ENCODE data around the gene NAT10.

The NAT10 gene

DNA sequence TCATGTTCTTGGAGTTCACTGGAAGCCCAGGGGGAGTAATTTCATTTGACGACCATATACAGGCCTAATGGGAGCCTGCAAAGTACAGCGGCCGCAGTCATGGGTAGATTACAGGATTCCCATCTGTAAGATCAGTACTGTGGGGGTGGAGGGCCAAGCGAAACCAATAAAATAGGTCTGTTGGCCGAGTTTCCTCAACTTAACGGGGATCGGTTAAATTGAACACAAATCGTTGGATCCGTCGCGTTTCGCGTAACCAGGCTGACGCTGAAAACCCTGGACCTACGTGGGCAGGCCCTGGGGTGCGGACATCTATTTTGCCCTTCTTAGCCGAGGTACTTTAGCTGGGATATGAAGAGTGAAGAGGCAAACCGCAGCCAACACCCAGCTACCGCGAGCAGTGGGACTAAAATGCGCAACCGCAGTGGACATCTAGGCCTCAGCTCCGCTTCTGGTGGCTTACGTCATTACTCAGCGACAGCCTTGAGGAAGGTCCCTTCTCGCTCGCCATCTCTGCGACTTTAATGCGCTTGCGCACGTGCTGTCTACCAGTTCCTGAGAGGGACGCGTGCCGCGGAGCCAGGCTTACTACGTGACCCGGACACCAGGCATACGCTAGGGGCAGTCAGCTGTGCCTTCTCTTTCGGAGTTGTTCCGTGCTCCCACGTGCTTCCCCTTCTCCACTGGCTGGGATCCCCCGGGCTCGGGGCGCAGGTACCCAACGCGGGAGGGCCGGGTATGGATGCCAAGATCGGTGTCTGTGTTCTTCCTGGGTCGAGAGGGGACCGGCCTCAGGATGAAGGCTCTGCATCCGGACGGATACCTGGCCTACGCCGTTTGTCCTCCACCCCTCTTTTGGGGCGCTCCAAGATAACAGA is at the start of gene NAT10:
NAT10 (plus strand) TSS at position 551 of the 878 bp plus-strand sequence. CDS start 2,597 bp downstream, outside the sequence.
- peak; percentile 91 for ATAC-seq
- TF ChIP-seq, protein P1, sequence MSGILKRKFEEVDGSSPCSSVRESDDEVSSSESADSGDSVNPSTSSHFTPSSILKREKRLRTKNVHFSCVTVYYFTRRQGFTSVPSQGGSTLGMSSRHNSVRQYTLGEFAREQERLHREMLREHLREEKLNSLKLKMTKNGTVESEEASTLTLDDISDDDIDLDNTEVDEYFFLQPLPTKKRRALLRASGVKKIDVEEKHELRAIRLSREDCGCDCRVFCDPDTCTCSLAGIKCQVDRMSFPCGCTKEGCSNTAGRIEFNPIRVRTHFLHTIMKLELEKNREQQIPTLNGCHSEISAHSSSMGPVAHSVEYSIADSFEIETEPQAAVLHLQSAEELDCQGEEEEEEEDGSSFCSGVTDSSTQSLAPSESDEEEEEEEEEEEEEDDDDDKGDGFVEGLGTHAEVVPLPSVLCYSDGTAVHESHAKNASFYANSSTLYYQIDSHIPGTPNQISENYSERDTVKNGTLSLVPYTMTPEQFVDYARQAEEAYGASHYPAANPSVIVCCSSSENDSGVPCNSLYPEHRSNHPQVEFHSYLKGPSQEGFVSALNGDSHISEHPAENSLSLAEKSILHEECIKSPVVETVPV (CRISPR knock-in tag; IDR thresholded peaks at IDR 0.05) = peak; percentile 48; the same call in 1 of the 2 replicates
- TF ChIP-seq ZC3H10 (CRISPR knock-in tag; IDR thresholded peaks at IDR 0.05) = 0 out of 2 replicates have a peak, but pooled peaks have one; percentile 39
- TF ChIP-seq ZNF8 (CRISPR knock-in tag; IDR thresholded peaks at IDR 0.05) = peak; percentile 48; the same call in 1 of the 2 replicates
- TF ChIP-seq TOX (CRISPR knock-in tag; IDR thresholded peaks at IDR 0.05; ENCODE audit: borderline replicate concordance) = peak; percentile 54; the same call in 1 of the 2 replicates
- peak; percentile 78; the same call in 1 of the 2 replicates for TF ChIP-seq ZNF565 (CRISPR knock-in tag; conservative IDR thresholded peaks at IDR 0.05; ENCODE audit: low read depth)
- 0 out of 2 replicates have a peak, but pooled peaks have one; percentile 3 for TF ChIP-seq ARNTL (CRISPR knock-in tag; IDR thresholded peaks at IDR 0.05; ENCODE audit: borderline replicate concordance, low read depth)
- TF ChIP-seq, protein P2, sequence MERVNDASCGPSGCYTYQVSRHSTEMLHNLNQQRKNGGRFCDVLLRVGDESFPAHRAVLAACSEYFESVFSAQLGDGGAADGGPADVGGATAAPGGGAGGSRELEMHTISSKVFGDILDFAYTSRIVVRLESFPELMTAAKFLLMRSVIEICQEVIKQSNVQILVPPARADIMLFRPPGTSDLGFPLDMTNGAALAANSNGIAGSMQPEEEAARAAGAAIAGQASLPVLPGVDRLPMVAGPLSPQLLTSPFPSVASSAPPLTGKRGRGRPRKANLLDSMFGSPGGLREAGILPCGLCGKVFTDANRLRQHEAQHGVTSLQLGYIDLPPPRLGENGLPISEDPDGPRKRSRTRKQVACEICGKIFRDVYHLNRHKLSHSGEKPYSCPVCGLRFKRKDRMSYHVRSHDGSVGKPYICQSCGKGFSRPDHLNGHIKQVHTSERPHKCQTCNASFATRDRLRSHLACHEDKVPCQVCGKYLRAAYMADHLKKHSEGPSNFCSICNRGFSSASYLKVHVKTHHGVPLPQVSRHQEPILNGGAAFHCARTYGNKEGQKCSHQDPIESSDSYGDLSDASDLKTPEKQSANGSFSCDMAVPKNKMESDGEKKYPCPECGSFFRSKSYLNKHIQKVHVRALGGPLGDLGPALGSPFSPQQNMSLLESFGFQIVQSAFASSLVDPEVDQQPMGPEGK (CRISPR knock-in tag; IDR thresholded peaks at IDR 0.05; ENCODE audit: borderline replicate concordance) = peak; percentile 79
- no peak for TF ChIP-seq SNAI2 (CRISPR knock-in tag; IDR thresholded peaks at IDR 0.05)
- TF ChIP-seq RARB (CRISPR knock-in tag; IDR thresholded peaks at IDR 0.05) = 0 out of 2 replicates have a peak, but pooled peaks have one; percentile 12
- TF ChIP-seq BACH2 (CRISPR knock-in tag; IDR thresholded peaks at IDR 0.05; ENCODE audit: borderline replicate concordance) = no peak
- no peak for TF ChIP-seq OSR1 (CRISPR knock-in tag; IDR thresholded peaks at IDR 0.05)
- no peak; the same call in 1 of the 2 replicates for TF ChIP-seq ZNF70 (CRISPR knock-in tag; IDR thresholded peaks at IDR 0.05)
- peak; percentile 40 for TF ChIP-seq ZFP30 (CRISPR knock-in tag; IDR thresholded peaks at IDR 0.05)
- TF ChIP-seq ESRRG (CRISPR knock-in tag; IDR thresholded peaks at IDR 0.05) = no peak; the same call in 1 of the 2 replicates
- 0 out of 2 replicates have a peak, but pooled peaks have one; percentile 29 for TF ChIP-seq ZFP3 (CRISPR knock-in tag; IDR thresholded peaks at IDR 0.05)
- TF ChIP-seq PPARA (CRISPR knock-in tag; IDR thresholded peaks at IDR 0.05; ENCODE audit: borderline replicate concordance) = no peak
- no peak for TF ChIP-seq ISL1 (CRISPR knock-in tag; IDR thresholded peaks at IDR 0.05)
- peak; percentile 85 for TF ChIP-seq GLIS3 (CRISPR knock-in tag; IDR thresholded peaks at IDR 0.05)

DNA sequence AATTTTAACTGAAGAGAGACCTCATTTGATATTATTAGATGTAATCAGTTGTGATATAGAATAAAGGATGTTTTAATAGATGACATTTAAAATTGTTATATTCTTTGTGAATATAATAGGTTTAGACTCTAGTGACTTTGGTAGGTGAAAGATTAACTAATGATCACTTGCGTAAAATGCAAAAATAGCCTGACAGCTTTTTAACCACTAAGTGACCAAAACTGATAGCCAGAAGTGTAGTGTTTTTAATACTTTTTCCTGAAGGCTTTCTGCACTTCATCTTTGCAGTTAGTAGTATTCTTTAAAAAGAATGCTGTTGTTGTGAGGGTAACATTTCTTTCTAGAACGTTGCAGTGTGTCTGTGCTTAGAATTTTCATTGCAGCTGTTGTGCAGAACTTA is 48.8 kb upstream of the NAT10 start:
- ATAC-seq = no peak

More for the DNA sequence above, 48.8 kb upstream of the NAT10 start:
- TF ChIP-seq ZFP30 (CRISPR knock-in tag; IDR thresholded peaks at IDR 0.05) (no peak), ZFP3 (CRISPR knock-in tag; IDR thresholded peaks at IDR 0.05) (no peak), TCF4 (CRISPR knock-in tag; IDR thresholded peaks at IDR 0.05; ENCODE audit: borderline replicate concordance) (no peak), ISL1 (CRISPR knock-in tag; IDR thresholded peaks at IDR 0.05) (no peak), ZNF565 (CRISPR knock-in tag; conservative IDR thresholded peaks at IDR 0.05; ENCODE audit: low read depth) (no peak), OSR1 (CRISPR knock-in tag; IDR thresholded peaks at IDR 0.05) (no peak), TOX (CRISPR knock-in tag; IDR thresholded peaks at IDR 0.05; ENCODE audit: borderline replicate concordance) (no peak), ZNF8 (CRISPR knock-in tag; IDR thresholded peaks at IDR 0.05) (no peak), ZC3H10 (CRISPR knock-in tag; IDR thresholded peaks at IDR 0.05) (no peak), GLIS3 (CRISPR knock-in tag; IDR thresholded peaks at IDR 0.05) (no peak)
- TF ChIP-seq, protein P3, sequence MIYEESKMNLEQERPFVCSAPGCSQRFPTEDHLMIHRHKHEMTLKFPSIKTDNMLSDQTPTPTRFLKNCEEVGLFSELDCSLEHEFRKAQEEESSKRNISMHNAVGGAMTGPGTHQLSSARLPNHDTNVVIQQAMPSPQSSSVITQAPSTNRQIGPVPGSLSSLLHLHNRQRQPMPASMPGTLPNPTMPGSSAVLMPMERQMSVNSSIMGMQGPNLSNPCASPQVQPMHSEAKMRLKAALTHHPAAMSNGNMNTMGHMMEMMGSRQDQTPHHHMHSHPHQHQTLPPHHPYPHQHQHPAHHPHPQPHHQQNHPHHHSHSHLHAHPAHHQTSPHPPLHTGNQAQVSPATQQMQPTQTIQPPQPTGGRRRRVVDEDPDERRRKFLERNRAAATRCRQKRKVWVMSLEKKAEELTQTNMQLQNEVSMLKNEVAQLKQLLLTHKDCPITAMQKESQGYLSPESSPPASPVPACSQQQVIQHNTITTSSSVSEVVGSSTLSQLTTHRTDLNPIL (CRISPR knock-in tag; IDR thresholded peaks at IDR 0.05; ENCODE audit: low read depth) = no peak
- TF ChIP-seq, protein P4, sequence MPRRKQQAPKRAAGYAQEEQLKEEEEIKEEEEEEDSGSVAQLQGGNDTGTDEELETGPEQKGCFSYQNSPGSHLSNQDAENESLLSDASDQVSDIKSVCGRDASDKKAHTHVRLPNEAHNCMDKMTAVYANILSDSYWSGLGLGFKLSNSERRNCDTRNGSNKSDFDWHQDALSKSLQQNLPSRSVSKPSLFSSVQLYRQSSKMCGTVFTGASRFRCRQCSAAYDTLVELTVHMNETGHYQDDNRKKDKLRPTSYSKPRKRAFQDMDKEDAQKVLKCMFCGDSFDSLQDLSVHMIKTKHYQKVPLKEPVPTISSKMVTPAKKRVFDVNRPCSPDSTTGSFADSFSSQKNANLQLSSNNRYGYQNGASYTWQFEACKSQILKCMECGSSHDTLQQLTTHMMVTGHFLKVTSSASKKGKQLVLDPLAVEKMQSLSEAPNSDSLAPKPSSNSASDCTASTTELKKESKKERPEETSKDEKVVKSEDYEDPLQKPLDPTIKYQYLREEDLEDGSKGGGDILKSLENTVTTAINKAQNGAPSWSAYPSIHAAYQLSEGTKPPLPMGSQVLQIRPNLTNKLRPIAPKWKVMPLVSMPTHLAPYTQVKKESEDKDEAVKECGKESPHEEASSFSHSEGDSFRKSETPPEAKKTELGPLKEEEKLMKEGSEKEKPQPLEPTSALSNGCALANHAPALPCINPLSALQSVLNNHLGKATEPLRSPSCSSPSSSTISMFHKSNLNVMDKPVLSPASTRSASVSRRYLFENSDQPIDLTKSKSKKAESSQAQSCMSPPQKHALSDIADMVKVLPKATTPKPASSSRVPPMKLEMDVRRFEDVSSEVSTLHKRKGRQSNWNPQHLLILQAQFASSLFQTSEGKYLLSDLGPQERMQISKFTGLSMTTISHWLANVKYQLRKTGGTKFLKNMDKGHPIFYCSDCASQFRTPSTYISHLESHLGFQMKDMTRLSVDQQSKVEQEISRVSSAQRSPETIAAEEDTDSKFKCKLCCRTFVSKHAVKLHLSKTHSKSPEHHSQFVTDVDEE (CRISPR knock-in tag; IDR thresholded peaks at IDR 0.05) = no peak
- TF ChIP-seq, protein P1 (CRISPR knock-in tag; IDR thresholded peaks at IDR 0.05) = no peak
